Mammary epithelial cell (primary cell): ENCODE data around the gene HLA-DQB1.

Experiments used
- EZH2 ChIP-seq: IDR thresholded peaks from 2 replicates; pipeline ENCODE4 v1.6.1; 2012; ENCODE audit warnings: low read length, inconsistent platforms, borderline replicate concordance
- TF ChIP-seq, protein P1 (sequence below), 2 donors: IDR thresholded peaks in 1 of 2; conservative IDR thresholded peaks in 1 of 2; 2 replicates each; pipeline ENCODE4 v1.5.1; 2011 to 2012; ENCODE audit warnings: inconsistent platforms in 2 of 2, low read length in 2 of 2, mild to moderate bottlenecking in 2 of 2, control low read depth in 1 of 2, low read depth in 1 of 2; ENCODE audit not compliant: insufficient read depth in 1 of 2; ENCODE audit errors: extremely low read depth in 1 of 2

DNA sequence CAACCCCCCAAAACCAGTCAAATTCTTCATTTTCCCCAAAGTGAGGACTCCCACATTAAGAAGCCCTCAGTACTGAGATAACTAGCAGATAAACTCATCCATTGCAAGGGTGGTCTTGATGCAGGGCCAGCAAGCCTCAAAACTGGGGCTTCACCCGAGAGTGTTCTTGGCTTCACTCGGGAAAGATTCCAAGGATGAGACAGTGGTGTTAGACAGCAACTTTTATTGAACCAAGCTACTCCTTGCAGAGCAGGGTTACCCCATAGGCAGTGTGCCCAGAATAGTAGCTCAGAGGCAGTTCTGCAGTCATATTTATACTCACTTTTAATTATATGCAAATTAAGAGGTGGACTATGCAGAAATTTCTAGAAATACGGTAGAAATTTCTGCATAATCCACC is 45.1 kb downstream of the HLA-DQB1 start:
- TF ChIP-seq, protein P1, sequence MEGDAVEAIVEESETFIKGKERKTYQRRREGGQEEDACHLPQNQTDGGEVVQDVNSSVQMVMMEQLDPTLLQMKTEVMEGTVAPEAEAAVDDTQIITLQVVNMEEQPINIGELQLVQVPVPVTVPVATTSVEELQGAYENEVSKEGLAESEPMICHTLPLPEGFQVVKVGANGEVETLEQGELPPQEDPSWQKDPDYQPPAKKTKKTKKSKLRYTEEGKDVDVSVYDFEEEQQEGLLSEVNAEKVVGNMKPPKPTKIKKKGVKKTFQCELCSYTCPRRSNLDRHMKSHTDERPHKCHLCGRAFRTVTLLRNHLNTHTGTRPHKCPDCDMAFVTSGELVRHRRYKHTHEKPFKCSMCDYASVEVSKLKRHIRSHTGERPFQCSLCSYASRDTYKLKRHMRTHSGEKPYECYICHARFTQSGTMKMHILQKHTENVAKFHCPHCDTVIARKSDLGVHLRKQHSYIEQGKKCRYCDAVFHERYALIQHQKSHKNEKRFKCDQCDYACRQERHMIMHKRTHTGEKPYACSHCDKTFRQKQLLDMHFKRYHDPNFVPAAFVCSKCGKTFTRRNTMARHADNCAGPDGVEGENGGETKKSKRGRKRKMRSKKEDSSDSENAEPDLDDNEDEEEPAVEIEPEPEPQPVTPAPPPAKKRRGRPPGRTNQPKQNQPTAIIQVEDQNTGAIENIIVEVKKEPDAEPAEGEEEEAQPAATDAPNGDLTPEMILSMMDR (conservative IDR thresholded peaks at IDR 0.05 in 1 of 2, IDR thresholded peaks at IDR 0.05 in 1 of 2; ENCODE audit: extremely low read depth in 1 of 2, insufficient read depth in 1 of 2, low read depth in 1 of 2, low read length in 2 of 2) = no peak
- TF ChIP-seq EZH2 = no peak
